OCI-M2 (cell line): ENCODE results near the gene RASGRP3.

Experiments used
- DNase-seq: peaks from one replicate; lab custom pipeline; 2025; ENCODE audit not compliant: unreplicated experiment; lab: John Stamatoyannopoulos, UW

RASGRP3 gene

DNA sequence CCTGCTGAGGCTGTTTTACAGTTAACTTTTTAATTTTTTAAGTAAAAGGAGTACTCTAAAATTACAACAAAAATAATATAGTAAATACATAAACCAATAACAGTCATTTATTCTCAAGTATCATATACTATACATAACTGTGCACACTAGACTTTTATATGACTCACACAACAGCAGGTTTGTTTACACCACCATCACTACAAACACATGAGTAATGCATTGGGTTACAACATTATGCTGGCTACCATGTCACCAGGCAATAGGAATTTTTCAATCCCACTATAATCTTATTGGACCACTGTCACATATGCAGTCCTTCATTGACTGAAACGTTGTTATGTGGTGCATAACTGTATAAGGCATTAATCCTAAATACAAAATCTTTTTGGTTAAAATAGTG is 42.5 kb downstream of the RASGRP3 start:
- DNase-seq: no peak

DNA sequence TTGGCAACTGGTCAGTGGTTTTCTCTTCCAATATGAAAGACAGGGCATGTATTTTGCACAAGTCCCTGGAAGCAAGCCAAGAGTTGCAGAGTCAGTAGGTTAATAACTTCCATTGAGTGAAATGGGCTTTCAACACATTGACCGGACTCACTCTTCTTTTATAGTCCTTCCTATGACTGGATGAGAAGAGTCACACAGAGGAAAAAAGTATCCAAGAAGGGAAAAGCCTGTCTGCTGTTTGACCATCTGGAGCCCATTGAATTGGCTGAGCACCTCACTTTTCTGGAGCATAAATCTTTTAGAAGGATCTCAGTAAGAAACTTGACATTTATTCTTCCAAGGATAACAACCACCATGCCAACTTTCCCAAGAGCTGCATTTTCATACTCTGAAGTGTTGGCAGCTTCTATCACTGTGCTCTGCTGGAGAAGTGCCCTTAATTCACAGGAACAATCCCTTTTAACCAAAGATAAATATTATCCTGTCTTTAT is 45.4 kb downstream of the RASGRP3 start:
- no peak for DNase-seq

DNA sequence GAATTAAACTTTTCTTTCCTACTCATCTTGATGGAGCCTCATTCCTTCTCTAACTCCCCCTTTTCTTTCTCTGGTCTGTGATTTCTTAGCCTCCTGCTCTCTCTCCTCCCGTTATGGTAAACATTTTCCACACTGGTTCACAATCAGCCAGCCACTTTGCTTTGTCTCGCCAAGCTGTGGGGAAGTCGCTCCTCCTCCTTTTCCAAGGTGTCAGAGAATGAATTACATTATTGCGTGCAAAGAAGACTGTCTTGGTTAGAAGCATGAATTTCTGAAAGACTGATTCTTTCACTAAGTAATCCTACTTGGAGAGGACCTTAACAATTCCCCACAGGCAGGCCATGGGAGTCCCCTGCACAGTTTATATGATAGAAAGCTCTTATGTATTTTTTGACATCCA is 46.1 kb downstream of the RASGRP3 start:
- DNase-seq: no peak

DNA sequence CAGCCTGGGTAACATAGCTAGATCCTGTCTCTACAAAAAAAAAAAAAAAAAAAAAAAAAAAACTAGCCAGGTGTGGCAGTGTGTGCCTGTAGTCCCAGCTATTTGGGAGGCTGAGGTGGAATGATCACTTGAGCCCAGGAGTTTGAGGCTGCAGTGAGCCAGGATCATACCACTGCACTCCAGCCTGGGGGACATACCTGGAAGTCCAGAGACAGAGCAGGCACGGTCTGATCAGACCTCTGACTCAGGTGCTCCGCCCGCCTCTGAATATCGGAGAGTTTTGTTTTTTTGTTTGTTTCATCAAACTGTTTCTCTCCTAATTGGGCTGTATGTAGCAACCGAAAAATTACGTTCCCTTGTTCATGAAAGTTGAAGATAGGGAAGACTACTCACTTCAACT is 49.2 kb downstream of the RASGRP3 start:
- DNase-seq: no peak

GRCh38 chr2:33526132-33526531 is 49.7 kb downstream of the RASGRP3 start:
- DNase-seq: no peak

DNA sequence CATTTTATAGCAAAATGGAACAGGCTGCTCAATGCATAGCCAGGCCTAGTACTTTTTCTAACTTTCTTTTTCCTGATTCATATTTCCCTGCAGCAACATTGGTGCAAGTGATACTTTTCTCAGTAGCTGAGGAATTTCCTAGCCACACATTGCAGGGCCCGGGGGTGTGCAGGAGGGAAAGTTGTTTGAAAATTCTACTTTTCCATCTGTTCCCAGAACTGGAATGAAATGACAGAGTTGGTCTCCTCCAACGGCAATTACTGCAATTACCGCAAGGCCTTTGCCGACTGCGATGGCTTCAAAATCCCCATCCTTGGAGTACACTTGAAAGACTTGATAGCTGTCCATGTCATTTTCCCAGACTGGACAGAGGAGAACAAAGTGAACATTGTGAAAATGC is 50.5 kb downstream of the RASGRP3 start:
- DNase-seq: no peak

GRCh38 chr2:33528441-33528950 is 52.0 kb downstream of the RASGRP3 start:
- DNase-seq: no peak

- no peak for DNase-seq
Observed at GRCh38 chr2:33529771-33530481, 53.5 kb downstream of the RASGRP3 start.

DNA sequence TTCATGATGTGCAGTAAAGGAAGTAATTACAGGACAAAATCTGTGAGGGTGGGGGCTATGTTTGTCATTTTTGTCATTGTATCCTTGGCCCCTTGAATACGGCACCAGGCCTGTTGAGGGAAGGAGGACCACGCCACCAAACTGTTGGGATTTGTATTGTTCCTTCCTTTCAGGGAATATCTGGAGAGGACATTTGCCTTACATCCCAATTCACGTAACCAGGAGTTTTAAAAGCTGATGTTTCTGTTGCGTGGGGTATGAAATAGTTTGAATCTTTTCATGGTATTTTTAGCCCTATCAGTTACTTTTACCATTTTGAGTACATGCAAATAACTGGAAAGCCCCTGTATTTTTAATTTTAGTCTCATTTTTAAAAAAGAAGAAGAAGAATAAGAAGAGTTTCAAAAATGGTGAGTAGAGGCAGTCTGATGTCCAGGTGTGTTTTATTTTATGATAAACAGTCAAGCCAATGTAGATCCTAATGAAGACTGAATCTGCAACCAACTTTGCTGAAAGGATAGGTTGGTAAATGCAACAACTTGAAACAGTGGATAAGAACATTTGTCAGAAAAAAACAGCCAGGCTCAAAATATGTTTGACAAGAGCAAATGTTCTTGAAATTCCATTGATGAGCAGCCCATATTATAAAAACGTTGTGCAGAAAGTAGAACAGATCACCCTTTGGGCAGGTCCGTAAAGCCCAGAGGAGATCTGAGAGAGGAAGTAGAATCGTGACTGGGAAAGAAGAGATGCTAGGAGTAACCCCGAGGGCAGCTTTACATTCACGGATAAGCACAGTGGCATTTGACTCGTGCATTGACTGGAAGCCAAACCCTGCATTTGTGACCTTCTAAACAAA is 54.5 kb downstream of the RASGRP3 start:
- no peak for DNase-seq

GRCh38 chr2:33531549-33532059 is 55.2 kb downstream of the RASGRP3 start:
- DNase-seq: no peak

DNA sequence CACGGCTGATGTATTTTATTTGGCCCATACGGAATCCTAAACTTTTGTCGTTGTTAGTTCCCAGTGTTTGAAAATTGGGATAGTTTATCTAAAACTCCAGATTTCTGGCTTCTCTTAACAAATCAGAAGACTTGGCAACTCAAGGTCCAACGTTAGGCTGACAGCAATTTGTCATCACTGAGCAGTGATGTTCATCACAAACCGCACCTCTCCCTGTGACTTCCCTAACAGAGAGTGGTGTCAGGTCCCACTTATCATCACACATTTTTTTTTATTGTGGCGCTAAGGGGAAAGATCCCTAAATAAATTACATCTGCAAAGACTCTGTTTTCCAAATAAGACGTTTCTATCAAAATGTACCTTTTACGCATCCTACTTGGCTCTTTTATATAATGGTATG is 55.7 kb downstream of the RASGRP3 start:
- no peak for DNase-seq

- DNase-seq: no peak
Observed at GRCh38 chr2:33532966-33533365, 56.5 kb downstream of the RASGRP3 start.

GRCh38 chr2:33535421-33535820 is 59.0 kb downstream of the RASGRP3 start:
- DNase-seq: no peak

DNA sequence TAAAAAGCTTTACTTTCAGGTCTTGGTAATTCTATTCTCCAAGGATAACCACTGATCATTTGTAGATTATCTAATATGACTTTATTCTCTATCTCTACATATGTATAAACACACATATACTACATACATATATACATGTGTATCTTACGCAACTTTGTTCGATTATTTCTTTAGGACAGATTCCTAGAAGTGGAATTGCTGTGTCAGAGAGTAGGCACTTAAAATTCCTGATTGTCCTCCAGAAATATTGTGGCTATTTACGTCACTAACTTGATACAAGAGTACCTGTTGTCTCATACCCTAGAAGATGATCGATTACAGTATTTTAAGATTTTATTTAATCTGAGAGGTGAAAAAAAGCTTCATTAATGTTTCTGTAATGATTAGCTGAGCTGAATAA is 64.8 kb downstream of the RASGRP3 start:
- DNase-seq: no peak

- DNase-seq: no peak
Observed at GRCh38 chr2:33550206-33550605, 73.8 kb downstream of the RASGRP3 start.

GRCh38 chr2:33552758-33553461 is 76.5 kb downstream of the RASGRP3 start:
- DNase-seq: no peak

- DNase-seq: no peak
Observed at GRCh38 chr2:33555681-33556080, 79.2 kb downstream of the RASGRP3 start.

DNA sequence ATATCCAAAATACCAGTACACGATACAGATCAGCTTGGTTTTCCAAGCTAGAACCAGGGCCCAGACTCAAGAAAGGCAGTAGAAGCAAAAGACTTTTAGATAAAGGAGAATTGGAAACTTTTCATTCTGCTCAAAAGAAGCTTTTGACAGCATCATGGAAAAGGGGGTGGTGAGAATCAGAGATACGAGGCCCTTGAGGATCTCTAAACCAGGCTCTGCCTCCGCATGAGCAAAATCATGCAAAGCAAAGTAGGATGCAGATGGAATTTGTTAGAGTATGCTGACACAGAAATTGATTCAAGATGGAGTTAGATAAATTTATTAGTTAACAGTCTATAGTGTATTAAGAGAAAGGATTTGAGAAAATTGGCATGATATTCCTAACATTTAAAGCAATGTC is 82.9 kb downstream of the RASGRP3 start:
- no peak for DNase-seq

DNA sequence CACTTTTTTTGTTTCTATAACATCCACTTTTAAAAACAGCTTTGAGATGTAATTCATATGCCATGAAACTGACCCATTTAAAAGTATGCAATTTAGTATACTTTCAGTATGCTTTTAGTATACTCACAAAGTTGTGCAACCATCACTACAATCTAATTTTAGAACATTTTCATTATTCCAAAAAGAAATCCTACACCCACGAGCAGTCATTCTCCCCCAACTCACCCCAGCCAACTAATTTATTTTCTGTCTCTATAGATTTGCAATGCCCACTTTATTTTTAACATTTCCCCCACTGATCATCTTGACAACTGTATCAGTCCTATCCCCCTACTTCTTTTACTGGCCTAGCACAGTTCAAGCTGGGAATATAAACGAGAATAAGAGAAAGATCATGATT is 83.6 kb downstream of the RASGRP3 start:
- DNase-seq: no peak

- no peak for DNase-seq
Observed at GRCh38 chr2:33561872-33562271, 85.4 kb downstream of the RASGRP3 start.

DNA sequence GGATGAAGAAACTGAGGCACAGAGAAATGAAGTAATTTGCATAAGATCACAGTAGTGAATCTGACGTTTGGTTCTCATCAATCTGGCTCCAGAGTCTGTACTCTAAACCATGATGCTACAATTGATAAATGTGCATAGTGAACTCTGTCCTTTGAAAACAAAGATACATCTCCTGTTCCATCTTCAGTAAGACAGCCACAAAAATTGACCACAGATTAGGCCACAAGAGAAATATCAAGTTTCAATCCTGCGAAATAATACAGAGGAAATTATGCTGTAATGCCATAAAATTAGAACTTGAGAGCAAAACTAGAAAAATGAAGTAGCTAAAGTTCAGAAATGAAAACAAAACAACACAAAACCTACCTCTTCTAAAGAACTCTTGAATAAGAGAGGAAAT is 94.2 kb downstream of the RASGRP3 start:
- DNase-seq: no peak
